GM12875 (cell line): Measurements from ENCODE around the gene SH2D5.
"Not testable (repeated sequence)": the region's sequence is repeated elsewhere in the genome, so short reads cannot be mapped to it uniquely, and the experiment has no call there.

ENCODE experiments used
- H3K4me3 ChIP-seq: one replicate; pipeline ENCODE4 v1.5.1; 2011; ENCODE audit warnings: low read depth, low read length, control low read depth
- CTCF ChIP-seq: IDR thresholded peaks from 2 replicates; pipeline ENCODE4 v1.5.1; 2011; ENCODE audit warnings: low read depth, mild to moderate bottlenecking, control low read depth, inconsistent platforms, low read length, moderate library complexity, borderline replicate concordance; ENCODE audit not compliant: insufficient read depth

Gene SH2D5

GRCh38 chr1:20684050-20684620 is 48.4 kb downstream of the SH2D5 start:
- no peak overlapping the region for H3K4me3 ChIP-seq
- TF ChIP-seq CTCF: no peak

- no peak for TF ChIP-seq CTCF
- H3K4me3 ChIP-seq: no peak overlapping the region
Observed at GRCh38 chr1:20683614-20684013, 48.9 kb downstream of the SH2D5 start.

- no peak overlapping the region for H3K4me3 ChIP-seq
- no peak for TF ChIP-seq CTCF
Observed at GRCh38 chr1:20682571-20683236, 49.8 kb downstream of the SH2D5 start.

- H3K4me3 ChIP-seq: no peak overlapping the region
- no peak for TF ChIP-seq CTCF
Observed at GRCh38 chr1:20681999-20682398, 50.5 kb downstream of the SH2D5 start.

GRCh38 chr1:20680269-20680668 is 52.2 kb downstream of the SH2D5 start:
- H3K4me3 ChIP-seq: no peak overlapping the region
- TF ChIP-seq CTCF: no peak

- H3K4me3 ChIP-seq: no peak overlapping the region
- no peak for TF ChIP-seq CTCF
Observed at GRCh38 chr1:20678599-20678998, 53.9 kb downstream of the SH2D5 start.

GRCh38 chr1:20673626-20674025 is 58.9 kb downstream of the SH2D5 start:
- H3K4me3 ChIP-seq: not testable (repeated sequence)
